Measurements from ENCODE around the gene TRAF6. TPM values are rescaled to one million over a fixed set of nuclear protein-coding genes. Genes with fewer than 3 reads are reported as not detected.
"Not testable (repeated sequence)": the region's sequence is repeated elsewhere in the genome, so short reads cannot be mapped to it uniquely, and the experiment has no call there.

Gene TRAF6
- polyA plus RNA-seq, 1 donor: 21.5 TPM

DNA sequence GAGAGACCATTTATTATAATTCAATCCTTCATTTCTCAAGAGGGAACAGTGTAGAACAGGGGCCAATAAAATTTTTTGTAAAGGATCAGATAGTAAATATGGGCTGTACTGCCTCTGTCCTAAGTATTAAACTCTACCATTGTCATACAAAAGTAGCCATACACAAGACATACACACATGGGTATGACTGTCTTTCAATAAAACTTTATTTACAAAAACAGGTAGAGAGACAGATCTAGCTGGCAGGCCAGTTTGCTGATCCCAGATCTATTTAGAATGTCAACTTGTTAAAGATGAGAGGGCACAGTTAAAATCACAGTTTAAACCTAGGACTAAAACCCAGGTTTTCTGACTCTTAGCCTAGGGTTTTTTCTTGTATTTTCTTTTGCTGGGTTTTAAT lies 16.7 kb downstream of the TRAF6 start:
- no peak for DNase-seq (ENCODE audit: low read depth)

- DNase-seq (ENCODE audit: low read depth): no peak
Measured at GRCh38 chr11:36492724-36493304, 17.3 kb downstream of the TRAF6 start.

DNA sequence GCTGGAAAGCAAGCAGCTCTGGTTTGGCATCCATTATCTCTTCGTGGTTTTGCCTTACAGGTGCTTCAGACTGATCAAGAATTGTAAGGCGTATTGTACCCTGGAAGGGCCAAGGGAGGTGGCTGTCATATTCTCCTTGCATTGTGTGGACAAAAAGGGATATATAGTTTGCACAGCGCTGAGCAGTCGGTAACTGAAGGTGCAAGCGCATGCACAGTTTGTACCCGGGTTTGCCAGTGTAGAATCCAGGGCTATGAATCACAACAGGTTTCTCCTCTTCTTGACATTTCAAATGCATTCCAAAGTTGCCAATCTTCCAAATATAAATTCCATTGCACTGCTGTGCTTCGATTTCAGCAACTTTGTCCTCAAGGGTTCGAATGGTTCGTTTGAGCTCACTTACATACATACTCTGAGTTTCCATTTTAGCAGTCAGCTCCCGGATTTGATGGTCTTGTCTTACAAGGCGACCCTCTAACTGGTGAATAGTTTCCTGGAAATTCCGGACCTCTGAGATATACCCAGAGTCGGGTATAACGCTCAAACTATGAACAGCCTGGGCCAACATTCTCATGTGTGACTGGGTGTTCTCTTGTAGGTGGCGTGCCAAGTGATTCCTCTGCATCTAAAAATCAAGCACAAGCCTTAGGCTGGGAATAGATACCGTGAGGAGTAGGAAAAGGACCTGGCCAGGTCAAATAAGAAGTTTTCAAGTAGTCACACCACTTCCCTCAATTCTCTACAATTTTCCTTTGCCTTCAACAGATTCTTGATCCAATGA lies 19.9 kb downstream of the TRAF6 start:
- DNase-seq (ENCODE audit: low read depth): no peak

GRCh38 chr11:36488096-36488495 lies 22.0 kb downstream of the TRAF6 start:
- DNase-seq (ENCODE audit: low read depth): no peak

- DNase-seq (ENCODE audit: low read depth): no peak
Measured at GRCh38 chr11:36487619-36488018, 22.5 kb downstream of the TRAF6 start.

DNA sequence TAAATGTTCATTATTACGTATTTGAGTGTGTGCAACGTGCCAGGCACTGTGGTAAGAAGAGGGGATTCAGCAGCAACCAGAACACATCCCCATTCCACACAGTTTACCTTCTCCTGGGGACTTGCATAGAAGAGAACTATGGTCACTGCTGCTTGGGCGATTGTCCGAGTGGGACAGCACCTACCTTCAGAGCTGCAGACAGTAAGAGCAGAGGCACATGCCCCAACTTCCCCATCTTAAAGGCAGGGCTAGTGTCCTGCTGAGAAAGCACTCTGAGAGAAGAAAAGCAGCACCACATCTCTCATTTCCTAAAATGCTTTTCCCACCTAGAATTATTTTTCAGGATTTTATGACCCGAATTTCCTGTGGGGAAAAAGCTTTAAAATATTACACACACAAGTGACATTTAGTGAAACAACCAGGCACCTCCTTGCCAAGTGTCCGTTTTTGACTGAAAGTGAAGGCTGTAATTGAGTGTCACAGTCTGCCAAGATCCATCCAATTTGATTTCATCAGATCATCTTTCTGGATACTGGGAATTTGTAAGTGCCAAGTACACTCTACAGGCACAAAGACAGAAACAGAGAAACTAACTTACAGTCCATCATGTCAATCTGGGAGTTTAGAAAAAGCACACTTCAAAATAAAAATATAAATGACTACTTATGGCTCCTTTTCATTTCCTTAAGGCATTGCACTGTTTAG lies 24.6 kb downstream of the TRAF6 start:
- no peak for DNase-seq (ENCODE audit: low read depth)

GRCh38 chr11:36483042-36483441 lies 27.0 kb downstream of the TRAF6 start:
- not testable (repeated sequence) for DNase-seq (ENCODE audit: low read depth)

DNA sequence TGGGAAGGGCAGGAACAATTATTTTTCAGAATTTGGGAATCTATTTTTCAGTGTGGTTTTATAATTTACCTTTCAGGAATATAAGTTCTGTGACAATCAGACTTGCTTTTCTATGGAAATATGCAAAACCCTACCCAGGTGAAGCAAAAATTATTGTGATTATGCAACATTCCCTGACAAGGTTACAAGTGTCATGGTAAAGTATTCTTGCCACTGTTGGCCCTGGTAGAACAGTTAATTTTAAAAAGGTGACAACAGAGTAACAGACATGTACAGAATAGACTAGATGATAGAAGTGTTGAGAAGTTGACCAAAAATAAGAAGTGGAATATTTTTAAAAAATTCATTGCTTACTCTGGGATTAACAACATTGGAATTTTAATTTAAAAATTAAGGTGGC lies 29.2 kb downstream of the TRAF6 start:
- DNase-seq (ENCODE audit: low read depth): no peak

DNA sequence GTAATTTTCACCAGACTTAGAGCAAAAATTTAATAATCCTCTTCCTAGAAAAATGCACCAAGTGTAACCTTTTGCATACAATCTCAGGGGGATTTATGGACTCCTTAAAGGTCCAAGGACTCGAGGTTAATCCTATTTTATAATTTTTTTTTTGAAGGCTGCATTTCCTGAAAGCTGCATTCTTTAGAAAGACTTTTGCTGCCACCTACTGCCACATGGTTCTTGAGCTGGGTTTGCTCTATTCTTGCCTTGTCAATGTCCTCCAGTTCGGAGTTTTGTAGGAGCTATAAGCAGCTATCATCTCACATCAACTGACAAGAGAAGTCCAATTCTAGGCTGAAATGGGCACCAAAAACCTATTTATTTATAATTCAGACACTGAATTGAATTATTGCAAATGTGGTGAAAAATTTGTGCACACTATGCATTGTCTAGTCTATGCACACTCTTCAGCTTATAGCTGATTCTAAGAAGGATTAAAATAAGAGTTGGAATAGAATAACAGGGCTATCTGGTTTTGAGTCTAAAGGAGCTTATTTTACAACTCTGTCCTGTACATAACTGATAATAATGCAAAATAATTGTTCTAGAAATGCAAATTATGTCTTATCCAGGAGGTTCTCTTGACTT lies 31.3 kb downstream of the TRAF6 start:
- peak; percentile 43 for DNase-seq (ENCODE audit: low read depth)

DNA sequence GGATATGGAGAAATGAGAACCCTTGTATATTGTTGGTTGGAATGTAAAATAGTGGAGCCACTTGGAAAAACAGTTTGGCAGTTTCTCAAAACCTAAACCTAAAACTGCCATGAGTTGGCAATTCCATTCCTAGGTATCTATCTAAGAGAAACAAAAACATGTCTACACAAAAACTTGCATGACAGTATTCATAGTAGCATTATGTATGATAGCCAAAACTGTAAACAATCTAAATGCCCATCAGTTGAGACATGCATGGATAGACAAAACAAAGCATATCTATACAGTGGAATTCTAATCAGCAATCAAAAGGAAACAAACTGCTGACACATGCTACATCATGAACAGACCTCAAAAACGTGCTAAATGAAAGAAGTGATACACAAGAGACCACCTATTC lies 34.9 kb downstream of the TRAF6 start:
- DNase-seq (ENCODE audit: low read depth): no peak

DNA sequence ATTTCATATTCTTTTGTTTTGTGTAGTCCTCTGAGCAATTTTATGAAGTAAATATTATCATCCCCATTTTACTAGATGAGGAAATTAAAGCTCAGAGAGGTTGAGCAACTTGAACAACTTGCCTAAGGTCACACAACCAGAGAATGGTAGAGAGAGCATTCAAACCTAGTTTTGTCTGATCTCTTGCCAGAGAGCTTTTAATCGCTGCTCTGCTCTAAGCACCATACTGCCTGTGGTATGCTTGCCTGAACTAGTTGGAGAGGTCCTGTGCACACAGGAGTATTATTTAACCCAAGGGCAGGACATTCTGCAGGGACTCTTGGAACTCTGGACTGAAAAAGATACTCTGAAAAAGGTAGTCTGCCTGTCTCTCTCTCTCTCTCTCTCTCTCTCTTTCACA lies 38.5 kb downstream of the TRAF6 start:
- DNase-seq (ENCODE audit: low read depth): no peak

DNA sequence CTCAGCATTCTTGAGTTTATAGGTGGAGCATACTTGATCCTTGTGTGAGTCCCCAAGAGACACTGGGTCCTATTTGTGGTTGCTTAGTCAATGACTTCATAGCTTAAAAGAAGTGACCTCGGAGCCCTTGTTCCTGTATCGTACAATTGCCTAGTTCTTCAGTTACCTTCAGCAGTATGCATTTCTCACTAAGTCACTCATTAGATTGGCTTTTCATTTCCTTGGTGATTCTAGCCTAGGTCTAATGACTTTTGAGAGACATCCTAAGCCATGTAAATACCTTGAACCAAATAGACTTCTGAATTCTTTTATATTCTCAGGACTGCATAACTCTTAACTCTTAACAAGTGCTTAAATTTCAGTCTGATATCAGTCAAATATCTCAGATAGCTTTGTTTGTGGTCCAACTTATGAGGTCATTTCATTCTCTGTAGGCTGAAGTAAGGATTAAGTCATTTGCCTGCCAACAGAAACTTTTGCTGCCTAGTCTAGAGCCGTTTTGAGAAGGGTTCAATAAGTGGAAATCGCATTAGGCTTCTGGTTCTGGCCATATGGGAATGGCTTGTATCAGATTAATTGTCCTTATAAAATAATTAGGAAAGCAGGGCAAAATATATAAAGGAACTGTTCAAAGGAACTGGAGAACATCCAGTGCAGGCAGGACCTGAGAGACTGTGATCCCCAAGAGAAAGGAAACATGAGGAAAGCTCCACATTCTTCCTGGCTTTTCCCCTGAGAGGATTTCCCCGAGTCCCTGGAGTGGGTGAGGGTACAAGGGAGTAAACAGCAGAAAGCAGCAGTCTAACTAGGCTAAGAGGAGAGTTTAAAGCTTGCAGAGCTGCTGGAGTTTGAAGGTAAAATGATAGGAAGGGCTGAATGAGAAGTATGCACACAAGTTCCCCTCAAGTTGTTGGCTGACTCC lies 39.9 kb downstream of the TRAF6 start:
- DNase-seq (ENCODE audit: low read depth): no peak

DNA sequence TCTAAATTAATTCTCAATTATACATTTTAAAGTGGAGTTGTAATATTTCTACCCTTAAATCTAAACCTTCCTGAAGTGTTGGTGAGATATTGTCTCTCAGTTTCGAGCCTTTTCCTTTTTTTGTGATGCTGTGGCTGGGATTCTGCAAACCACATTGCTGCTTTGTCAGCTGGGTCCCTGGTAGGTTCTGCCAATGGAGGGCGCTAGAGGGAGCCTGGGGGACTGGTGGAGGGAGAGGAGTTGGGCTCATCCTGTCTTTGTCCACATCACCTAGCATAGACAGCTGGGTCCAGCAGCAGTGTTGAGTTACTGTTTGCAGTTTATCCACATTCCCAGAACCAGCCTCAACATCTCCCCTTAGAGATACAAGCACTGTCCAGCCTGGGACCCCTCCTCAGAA lies 41.0 kb downstream of the TRAF6 start:
- DNase-seq (ENCODE audit: low read depth): no peak

- no peak for DNase-seq (ENCODE audit: low read depth)
Measured at GRCh38 chr11:36467916-36468315, 42.2 kb downstream of the TRAF6 start.

GRCh38 chr11:36467012-36467411 lies 43.1 kb downstream of the TRAF6 start:
- DNase-seq (ENCODE audit: low read depth): no peak

GRCh38 chr11:36465449-36466163 lies 44.5 kb downstream of the TRAF6 start:
- DNase-seq (ENCODE audit: low read depth): peak; percentile 55

DNA sequence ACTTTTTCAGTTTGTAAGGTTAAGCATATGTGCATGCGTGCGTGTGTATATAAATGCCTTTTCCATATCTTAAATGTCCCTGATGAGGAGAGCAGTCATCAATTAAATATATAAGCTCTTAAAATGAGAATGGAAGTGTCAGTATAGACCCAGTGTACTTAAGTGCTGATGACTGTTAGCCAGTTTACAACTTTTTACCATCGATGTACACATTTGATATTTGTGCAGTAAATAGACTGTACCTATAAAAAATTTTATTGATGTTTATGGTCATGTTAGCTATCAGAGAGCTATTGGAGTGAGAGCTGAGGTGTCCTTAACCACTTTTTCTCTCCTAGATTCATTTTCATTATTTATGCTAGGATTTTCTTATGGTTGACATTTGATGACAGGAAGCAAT lies 45.4 kb downstream of the TRAF6 start:
- no peak for DNase-seq (ENCODE audit: low read depth)

DNA sequence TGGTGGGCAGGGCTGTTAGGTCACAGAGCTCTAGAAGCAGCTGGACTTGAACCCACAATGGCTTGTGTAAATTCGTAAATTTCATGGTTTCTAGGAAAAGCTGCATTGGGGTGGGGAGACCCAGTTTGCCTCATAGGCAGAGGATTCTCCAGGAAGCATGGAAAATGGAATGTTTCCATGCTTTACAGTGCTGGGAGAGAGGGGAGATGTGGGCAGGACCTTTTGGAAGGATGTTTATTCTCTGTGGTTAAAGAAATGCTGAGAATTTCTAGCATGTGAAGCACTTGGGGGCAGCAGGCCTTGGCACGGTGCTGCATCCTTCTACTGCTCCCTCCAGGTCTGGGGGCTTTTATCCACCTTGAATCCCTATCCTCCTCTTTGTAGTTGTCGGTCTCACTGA lies 46.3 kb downstream of the TRAF6 start:
- no peak for DNase-seq (ENCODE audit: low read depth)

GRCh38 chr11:36462321-36462720 lies 47.8 kb downstream of the TRAF6 start:
- no peak for DNase-seq (ENCODE audit: low read depth)

- no peak for DNase-seq (ENCODE audit: low read depth)
Measured at GRCh38 chr11:36460220-36460619, 49.9 kb downstream of the TRAF6 start.

GRCh38 chr11:36459046-36459445 lies 51.0 kb downstream of the TRAF6 start:
- no peak for DNase-seq (ENCODE audit: low read depth)
